GM12875 (cell line): ENCODE results near the gene SRMS.
"Not testable (repeated sequence)": the region's sequence is repeated elsewhere in the genome, so short reads cannot be mapped to it uniquely, and the experiment has no call there.

Source experiments
- H3K4me3 ChIP-seq: one replicate; pipeline ENCODE4 v1.5.1; 2011; ENCODE audit warnings: low read depth, low read length, control low read depth
- CTCF ChIP-seq: IDR thresholded peaks from 2 replicates; pipeline ENCODE4 v1.5.1; 2011; ENCODE audit warnings: low read depth, mild to moderate bottlenecking, control low read depth, inconsistent platforms, low read length, moderate library complexity, borderline replicate concordance; ENCODE audit not compliant: insufficient read depth

The SRMS gene

GRCh38 chr20:63562461-63563224, 15.1 kb upstream of the SRMS start:
- no peak for TF ChIP-seq CTCF
- no peak overlapping the region for H3K4me3 ChIP-seq

GRCh38 chr20:63561624-63562396, 14.3 kb upstream of the SRMS start:
- no peak for TF ChIP-seq CTCF
- no peak overlapping the region for H3K4me3 ChIP-seq

GRCh38 chr20:63560856-63561609, 13.5 kb upstream of the SRMS start:
- H3K4me3 ChIP-seq, result no peak overlapping the region
- TF ChIP-seq CTCF, result no peak

GRCh38 chr20:63560333-63560805, 12.8 kb upstream of the SRMS start:
- TF ChIP-seq CTCF, result no peak
- H3K4me3 ChIP-seq, result no peak overlapping the region

- not testable (repeated sequence) for H3K4me3 ChIP-seq
These were observed 12.2 kb upstream of the SRMS start for GRCh38 chr20:63559485-63560332.

- TF ChIP-seq CTCF, result no peak
- H3K4me3 ChIP-seq, result no peak overlapping the region
These were observed 11.4 kb upstream of the SRMS start for GRCh38 chr20:63558804-63559484.
